GM23248 (cell line): ENCODE results near the gene STRIP1.

ENCODE experiments used
- EZH2 ChIP-seq: fragments of 200-600 bp; sonication (generic); IDR thresholded peaks from 2 replicates; pipeline ENCODE4 v1.6.1; 2018; ENCODE audit warnings: antibody characterized with exemption, mild to moderate bottlenecking; ENCODE audit not compliant: insufficient read depth, poor library complexity, severe bottlenecking
- EZH2phosphoT487 ChIP-seq: fragments of 200-600 bp; sonication (generic); IDR thresholded peaks from 2 replicates; pipeline ENCODE4 v1.6.1; 2018; ENCODE audit warnings: antibody characterized with exemption, moderate library complexity, mild to moderate bottlenecking, low read depth; ENCODE audit not compliant: insufficient read depth

GRCh38 chr1:110083866-110084226 is 49.4 kb downstream of the STRIP1 start:
- TF ChIP-seq EZH2: no peak
- no peak for TF ChIP-seq EZH2phosphoT487
